ENCODE data around the gene ARPC5L. TPM values are rescaled to one million over a fixed set of nuclear protein-coding genes. Genes with fewer than 3 reads are reported as not detected.

Gene ARPC5L
- total and polyA plus RNA-seq, 2 of the 13 experiments (the other 11 are each of a cell fraction or from before 2014, with no cell fraction given), result 29.9 to 33.8 TPM

DNA sequence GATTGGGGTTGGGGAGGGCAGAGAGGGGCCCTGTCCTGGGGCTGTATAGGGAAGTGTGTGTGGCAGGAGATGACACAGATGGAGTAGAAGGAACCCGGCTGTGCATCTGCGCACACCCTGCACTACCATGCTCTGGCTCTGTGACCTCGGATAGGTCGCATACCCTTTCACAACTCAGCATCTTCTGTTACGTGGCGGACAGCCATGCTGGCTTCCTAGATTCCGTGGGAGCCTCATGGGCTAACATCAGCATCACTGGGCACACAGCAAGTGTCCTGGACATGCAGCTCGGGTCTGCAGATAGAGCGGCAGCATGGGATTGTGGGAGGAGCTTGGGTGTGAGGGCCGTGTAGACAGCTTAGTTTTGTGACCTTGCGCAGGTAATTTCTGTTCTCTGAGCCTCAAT lies 9.2 kb downstream of the ARPC5L start:
- Histone ChIP-seq H2AFZ (ENCODE audit: low read length) (no peak overlapping the region), H4K20me1 (ENCODE audit: insufficient read depth, low read length) (no peaks in the 10 kb centered on the region; the same call in 1 of the 2 replicates), H3K27ac (ENCODE audit: extremely low read length, insufficient read depth, low read length) (no peak overlapping the region), H3K79me2 (ENCODE audit: insufficient read depth, low read length) (peaks cover 62% of the 10 kb centered on the region), H3K4me1 (ENCODE audit: insufficient read depth, low read length) (peaks cover 39% of the 10 kb centered on the region), H3K9me3 (ENCODE audit: low read length) (no peaks in the 10 kb centered on the region), H3K9ac (ENCODE audit: insufficient read depth, low read depth, low read length) (peak overlapping the region; percentile 98; the same call in 1 of the 2 replicates), H3K27me3 (ENCODE audit: control insufficient read depth in 1 of 2, insufficient read depth in 2 of 2, low read length in 2 of 2) (no peaks in the 10 kb centered on the region; a peak in 1 of 5 replicates), H3K36me3 (replicated peaks in 1 of 2; ENCODE audit: control insufficient read depth in 1 of 2, insufficient read depth in 2 of 2, low read length in 2 of 2) (peaks cover 14 to 44% of the 10 kb centered on the region in 2 experiments), H3K4me2 (ENCODE audit: low read depth, low read length) (peak overlapping the region; percentile 94), H3K4me3 (replicated peaks in 1 of 3; ENCODE audit: insufficient read depth in 1 of 3, low read depth in 2 of 3, low read length in 3 of 3) (peak overlapping the region; percentile 81 to 98 (median 94); a peak in 4 of 6 replicates)
- intact Hi-C loops (cut with micrococcal nuclease; ENCODE audit: unreplicated experiment) (no loop called here), in situ Hi-C loops (cut with HindIII; ENCODE audit: extremely low pct_ligation_motif_present, low pct_unique_long_range_greater_than_20kb) (no loop called here)
- CTCF ChIA-PET (ENCODE audit: low intra/inter-chr PET ratio, low total read pairs), result no interaction called here
- TF ChIP-seq IKZF4 (CRISPR knock-in tag; IDR thresholded peaks at IDR 0.05; ENCODE audit: borderline replicate concordance, low read depth, not compliant biosample characterization) (no peak), SCMH1 (CRISPR knock-in tag; IDR thresholded peaks at IDR 0.05; ENCODE audit: borderline replicate concordance) (no peak), MTF2 (CRISPR knock-in tag; IDR thresholded peaks at IDR 0.05; ENCODE audit: borderline replicate concordance) (no peak), ZFY (CRISPR knock-in tag; IDR thresholded peaks at IDR 0.05) (no peak), PHB2 (IDR thresholded peaks at IDR 0.05; ENCODE audit: partially characterized antibody) (no peak)
- TF ChIP-seq, protein P1, sequence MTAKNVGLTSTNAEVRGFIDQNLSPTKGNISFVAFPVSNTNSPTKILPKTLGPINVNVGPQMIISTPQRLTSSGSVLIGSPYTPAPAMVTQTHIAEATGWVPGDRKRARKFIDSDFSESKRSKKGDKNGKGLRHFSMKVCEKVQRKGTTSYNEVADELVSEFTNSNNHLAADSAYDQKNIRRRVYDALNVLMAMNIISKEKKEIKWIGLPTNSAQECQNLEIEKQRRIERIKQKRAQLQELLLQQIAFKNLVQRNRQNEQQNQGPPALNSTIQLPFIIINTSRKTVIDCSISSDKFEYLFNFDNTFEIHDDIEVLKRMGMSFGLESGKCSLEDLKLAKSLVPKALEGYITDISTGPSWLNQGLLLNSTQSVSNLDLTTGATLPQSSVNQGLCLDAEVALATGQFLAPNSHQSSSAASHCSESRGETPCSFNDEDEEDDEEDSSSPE (CRISPR knock-in tag; IDR thresholded peaks at IDR 0.05), result no peak
- ATAC-seq, result no peak
- no peak for DNase-seq (ENCODE audit: low spot score)
- 94% methylated on average over 11 of the region's 11 CpGs for WGBS (ENCODE audit: low lambda C conversion rate)
- BruUV-seq (replicated peaks), result no TSS peak
- POLR2A ChIA-PET, result interaction anchor here (0.7 to 1.4 kb wide), 3 partner anchors 9 to 61 kb away, joined by 3 read pairs; partner anchors contain the start of gene ARPC5L
- no peak for FAIRE-seq

GRCh38 chr9:124873664-124874063 lies 11.7 kb downstream of the ARPC5L start:
- CTCF ChIA-PET (ENCODE audit: low intra/inter-chr PET ratio, low total read pairs), result no interaction called here
- Histone ChIP-seq H3K27me3 (ENCODE audit: control insufficient read depth in 1 of 2, insufficient read depth in 2 of 2, low read length in 2 of 2) (no peaks in the 10 kb centered on the region; a peak in 1 of 5 replicates), H3K36me3 (replicated peaks in 1 of 2; ENCODE audit: control insufficient read depth in 1 of 2, insufficient read depth in 2 of 2, low read length in 2 of 2) (peaks cover 18 to 67% of the 10 kb centered on the region in 2 experiments), H4K20me1 (ENCODE audit: insufficient read depth, low read length) (no peaks in the 10 kb centered on the region; the same call in 1 of the 2 replicates), H3K9me3 (ENCODE audit: low read length) (no peaks in the 10 kb centered on the region), H3K4me2 (ENCODE audit: low read depth, low read length) (no peak overlapping the region), H3K4me3 (replicated peaks in 1 of 3; ENCODE audit: insufficient read depth in 1 of 3, low read depth in 2 of 3, low read length in 3 of 3) (no peak overlapping the region), H2AFZ (ENCODE audit: low read length) (no peak overlapping the region), H3K27ac (ENCODE audit: extremely low read length, insufficient read depth, low read length) (no peak overlapping the region), H3K4me1 (ENCODE audit: insufficient read depth, low read length) (peaks cover 22% of the 10 kb centered on the region), H3K9ac (ENCODE audit: insufficient read depth, low read depth, low read length) (no peak overlapping the region), H3K79me2 (ENCODE audit: insufficient read depth, low read length) (peaks cover 50% of the 10 kb centered on the region)
- intact Hi-C loops (cut with micrococcal nuclease; ENCODE audit: unreplicated experiment), result no loop called here
- in situ Hi-C loops (cut with HindIII; ENCODE audit: extremely low pct_ligation_motif_present, low pct_unique_long_range_greater_than_20kb), result no loop called here
- BruUV-seq (replicated peaks), result no TSS peak
- DNase-seq (ENCODE audit: low spot score) (no peak), ATAC-seq (no peak), FAIRE-seq (no peak)
- POLR2A ChIA-PET, result no interaction called here
- 95% methylated on average over 14 of the region's 14 CpGs for WGBS (ENCODE audit: low lambda C conversion rate)
- TF ChIP-seq DNMT1 (CRISPR knock-in tag; IDR thresholded peaks at IDR 0.05) (no peak), ZNF749 (CRISPR knock-in tag; IDR thresholded peaks at IDR 0.05; ENCODE audit: borderline replicate concordance) (no peak), ZNF619 (CRISPR knock-in tag; IDR thresholded peaks at IDR 0.05) (no peak), ZNF773 (CRISPR knock-in tag; IDR thresholded peaks at IDR 0.05; ENCODE audit: borderline replicate concordance) (no peak), THAP9 (CRISPR knock-in tag; IDR thresholded peaks at IDR 0.05; ENCODE audit: borderline replicate concordance) (no peak), ZSCAN30 (CRISPR knock-in tag; IDR thresholded peaks at IDR 0.05) (no peak)
- TF ChIP-seq, protein P2, sequence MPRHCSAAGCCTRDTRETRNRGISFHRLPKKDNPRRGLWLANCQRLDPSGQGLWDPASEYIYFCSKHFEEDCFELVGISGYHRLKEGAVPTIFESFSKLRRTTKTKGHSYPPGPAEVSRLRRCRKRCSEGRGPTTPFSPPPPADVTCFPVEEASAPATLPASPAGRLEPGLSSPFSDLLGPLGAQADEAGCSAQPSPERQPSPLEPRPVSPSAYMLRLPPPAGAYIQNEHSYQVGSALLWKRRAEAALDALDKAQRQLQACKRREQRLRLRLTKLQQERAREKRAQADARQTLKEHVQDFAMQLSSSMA (CRISPR knock-in tag; IDR thresholded peaks at IDR 0.05), result no peak
- TF ChIP-seq, protein P3, sequence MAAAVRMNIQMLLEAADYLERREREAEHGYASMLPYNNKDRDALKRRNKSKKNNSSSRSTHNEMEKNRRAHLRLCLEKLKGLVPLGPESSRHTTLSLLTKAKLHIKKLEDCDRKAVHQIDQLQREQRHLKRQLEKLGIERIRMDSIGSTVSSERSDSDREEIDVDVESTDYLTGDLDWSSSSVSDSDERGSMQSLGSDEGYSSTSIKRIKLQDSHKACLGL (CRISPR knock-in tag; IDR thresholded peaks at IDR 0.05), result no peak
